Eye (tissue), 1 donor: Measurements from ENCODE around the gene SLC35F4.
"Not testable (repeated sequence)": the region's sequence is repeated elsewhere in the genome, so short reads cannot be mapped to it uniquely, and the experiment has no call there.

Experiments used
- DNase-seq: peaks from one replicate; pipeline ENCODE4 v3.0.0-alpha.2; 2015

SLC35F4 gene

GRCh38 chr14:57771801-57772200, 94.1 kb downstream of the SLC35F4 start:
- no peak for DNase-seq

DNA sequence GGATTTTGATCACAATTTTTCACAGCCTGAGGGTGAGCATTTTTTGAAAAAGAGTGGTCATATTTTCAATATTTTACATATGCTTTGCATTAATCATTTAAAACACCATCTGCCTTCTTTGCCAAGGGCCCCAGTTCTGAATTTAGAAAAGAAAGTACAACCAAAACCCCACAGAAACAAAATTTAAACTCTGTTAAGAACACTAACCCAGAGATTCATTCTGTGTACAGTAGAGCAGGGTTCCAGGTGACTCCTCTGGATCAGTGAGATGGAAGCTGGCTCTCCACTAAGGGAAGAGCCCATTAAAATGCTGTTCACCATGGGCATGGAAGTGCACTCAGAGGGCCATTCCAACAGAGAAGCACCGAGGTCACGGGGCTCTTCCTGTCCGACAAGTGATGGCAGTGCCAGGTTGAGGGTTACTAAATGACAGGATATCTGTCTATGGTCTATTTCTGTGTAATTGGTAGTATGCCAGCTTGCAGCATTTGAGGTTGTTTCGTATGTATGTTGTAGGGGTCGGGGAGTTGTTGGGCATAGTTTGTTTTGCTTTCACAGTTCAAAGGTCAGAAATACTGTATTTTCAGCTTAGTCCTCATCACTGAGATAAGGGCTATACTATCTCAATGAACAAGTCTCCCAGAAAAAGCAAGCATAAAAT, 95.9 kb downstream of the SLC35F4 start:
- no peak for DNase-seq

DNA sequence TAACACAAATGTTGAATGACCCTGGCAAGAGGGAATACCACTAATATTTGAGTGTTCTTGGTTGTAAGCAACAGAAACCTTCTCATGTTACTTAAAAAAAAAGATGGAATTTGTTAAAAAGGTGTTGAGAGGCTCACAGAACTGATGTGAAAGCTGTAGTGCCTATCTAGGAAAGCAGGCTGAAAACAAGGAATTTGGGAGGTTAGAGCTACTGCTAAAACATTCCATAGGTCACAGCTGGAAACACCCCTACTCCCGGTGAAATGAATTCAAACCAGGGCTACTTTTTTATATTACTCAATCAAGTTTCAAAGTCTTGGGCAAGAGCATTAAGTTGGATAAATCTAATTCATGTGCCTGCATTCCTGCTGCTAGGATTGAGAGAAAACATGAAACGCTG, 104.1 kb downstream of the SLC35F4 start:
- DNase-seq, result no peak

GRCh38 chr14:57760896-57761295, 105.0 kb downstream of the SLC35F4 start:
- DNase-seq, result no peak

GRCh38 chr14:57755018-57755521, 110.8 kb downstream of the SLC35F4 start:
- DNase-seq, result peak; percentile 28

GRCh38 chr14:57754527-57754926, 111.4 kb downstream of the SLC35F4 start:
- no peak for DNase-seq

DNA sequence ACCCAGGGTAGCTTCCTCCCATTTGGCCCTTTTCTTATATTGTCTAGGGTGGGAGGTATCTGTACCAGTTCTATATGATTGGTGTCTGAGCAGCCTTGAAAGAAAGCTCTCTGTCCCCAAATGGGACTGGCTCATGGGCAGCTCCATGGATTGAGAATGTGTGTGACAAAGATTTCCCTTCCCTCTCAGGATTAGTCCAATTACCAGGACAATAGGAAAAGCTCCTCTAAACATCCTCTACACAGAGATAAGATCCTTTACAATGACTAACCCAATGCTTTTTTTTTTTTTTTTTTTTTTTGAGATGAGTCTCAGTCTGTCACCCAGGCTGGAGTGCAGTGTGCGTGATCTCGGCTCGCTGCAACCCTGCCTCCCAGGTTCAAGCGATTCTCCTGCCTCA, 112.1 kb downstream of the SLC35F4 start:
- no peak for DNase-seq

- not testable (repeated sequence) for DNase-seq
Measured at GRCh38 chr14:57752142-57752695, 113.7 kb downstream of the SLC35F4 start.

GRCh38 chr14:57751400-57751799, 114.5 kb downstream of the SLC35F4 start:
- DNase-seq, result no peak

GRCh38 chr14:57749267-57749666, 116.6 kb downstream of the SLC35F4 start:
- DNase-seq, result no peak

DNA sequence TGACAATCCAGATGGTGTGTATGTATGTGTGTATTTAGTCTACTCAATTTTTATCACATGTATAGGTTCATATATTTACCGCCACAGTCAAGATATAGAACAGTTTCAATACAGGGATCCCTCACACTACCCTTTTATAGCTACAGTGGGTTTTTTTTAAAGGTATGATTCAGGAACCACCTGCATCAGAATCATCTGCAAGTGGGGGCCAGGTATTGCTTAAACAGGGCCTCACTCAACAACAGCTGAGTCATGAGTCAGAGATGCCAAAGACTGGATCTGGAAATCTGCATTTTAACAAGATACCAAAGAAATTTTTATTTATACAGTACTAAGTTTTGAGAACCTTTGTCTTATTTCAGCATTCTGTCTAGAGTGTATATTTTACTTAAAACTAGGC, 117.6 kb downstream of the SLC35F4 start:
- DNase-seq, result no peak

- no peak for DNase-seq
Measured at GRCh38 chr14:57747036-57747435, 118.9 kb downstream of the SLC35F4 start.

- no peak for DNase-seq
Measured at GRCh38 chr14:57746563-57746962, 119.3 kb downstream of the SLC35F4 start.

DNA sequence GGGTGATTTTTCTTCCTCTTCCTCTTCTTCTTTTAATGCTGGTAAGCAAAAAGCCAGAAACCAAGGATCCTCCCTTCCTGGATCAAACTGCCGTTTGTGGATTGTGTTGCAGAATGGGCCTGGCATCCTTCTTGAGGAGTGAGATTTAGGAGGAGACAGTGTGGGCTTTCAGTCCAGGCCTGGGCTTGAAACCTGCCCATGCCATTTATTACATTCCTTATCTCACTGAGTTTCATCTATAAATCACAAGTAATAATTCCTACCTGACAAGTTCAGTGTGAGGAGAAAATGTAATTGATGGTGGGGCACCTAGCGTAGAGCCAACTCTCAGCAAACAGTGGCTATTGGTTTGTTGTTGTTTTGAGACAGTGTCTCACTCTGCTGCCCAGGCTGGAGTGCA, 126.4 kb downstream of the SLC35F4 start:
- DNase-seq, result no peak

DNA sequence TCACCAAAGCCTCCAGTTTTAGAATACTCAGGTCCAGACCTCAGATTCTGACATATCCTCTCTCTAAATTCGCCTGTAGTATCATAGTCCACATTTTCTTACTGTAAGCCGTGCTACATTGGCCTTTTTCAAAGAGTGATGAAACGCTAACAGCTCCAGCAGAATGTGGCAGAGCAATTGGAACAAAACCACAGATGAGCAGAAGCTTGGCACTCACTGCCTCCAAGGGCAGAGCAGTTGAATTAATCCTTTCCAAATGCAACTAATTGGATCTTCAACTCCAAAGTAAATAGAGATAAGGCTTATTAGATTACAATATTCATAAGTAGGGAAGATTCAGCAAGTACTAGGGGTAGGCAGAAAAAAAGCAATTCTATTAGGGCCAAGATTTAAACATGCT, 128.3 kb downstream of the SLC35F4 start:
- DNase-seq, result no peak

- no peak for DNase-seq
Measured at GRCh38 chr14:57736391-57736790, 129.5 kb downstream of the SLC35F4 start.

GRCh38 chr14:57735276-57735675, 130.6 kb downstream of the SLC35F4 start:
- no peak for DNase-seq

GRCh38 chr14:57732463-57733285, 133.2 kb downstream of the SLC35F4 start:
- peak; percentile 47 for DNase-seq

DNA sequence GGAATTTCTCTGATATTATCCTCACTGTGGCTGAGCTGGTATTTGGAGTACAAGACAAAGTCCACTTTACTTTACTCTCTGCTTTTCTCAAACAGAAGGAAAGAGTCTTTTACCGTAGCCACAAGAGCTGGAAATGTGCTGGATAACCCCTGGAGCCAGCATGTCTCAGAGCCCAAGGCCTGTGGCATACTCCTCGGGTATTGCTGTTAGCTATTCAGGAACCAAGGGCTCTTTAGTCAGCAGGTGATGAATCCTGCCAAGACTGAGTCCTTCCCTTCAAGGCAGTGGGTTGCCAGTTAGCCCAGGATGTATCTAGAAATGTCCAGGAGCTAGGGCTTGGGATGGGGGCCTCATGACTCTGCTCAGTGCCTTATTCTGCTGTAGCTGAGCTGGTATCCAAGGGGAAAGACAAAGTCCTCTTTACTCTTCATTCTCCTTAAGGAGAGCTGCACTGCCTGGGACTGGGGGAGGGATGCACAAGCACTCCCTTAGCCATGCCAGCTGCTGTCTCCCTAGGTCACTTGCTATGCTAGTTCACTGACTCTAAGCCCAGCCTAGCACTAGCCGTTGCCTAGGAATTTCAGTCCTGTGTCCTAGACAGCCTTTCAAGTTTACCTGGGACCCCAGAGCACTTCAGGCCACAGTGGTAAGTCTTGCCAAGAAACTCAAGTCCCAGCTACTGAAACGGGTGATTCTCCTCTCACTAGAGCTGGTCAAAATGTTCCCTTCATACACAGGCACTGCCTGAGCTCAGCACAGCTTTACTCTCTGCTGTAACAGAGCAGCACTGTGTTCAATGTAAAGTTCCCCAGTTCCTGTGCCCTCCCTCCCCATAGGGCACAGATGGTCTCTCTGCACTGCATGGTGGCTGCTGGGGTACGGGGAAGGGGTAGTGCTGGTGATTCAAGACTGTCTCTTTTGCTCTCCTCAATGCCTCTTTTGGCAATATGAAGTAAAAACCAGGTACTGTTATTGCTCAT, 136.4 kb downstream of the SLC35F4 start:
- no peak for DNase-seq

DNA sequence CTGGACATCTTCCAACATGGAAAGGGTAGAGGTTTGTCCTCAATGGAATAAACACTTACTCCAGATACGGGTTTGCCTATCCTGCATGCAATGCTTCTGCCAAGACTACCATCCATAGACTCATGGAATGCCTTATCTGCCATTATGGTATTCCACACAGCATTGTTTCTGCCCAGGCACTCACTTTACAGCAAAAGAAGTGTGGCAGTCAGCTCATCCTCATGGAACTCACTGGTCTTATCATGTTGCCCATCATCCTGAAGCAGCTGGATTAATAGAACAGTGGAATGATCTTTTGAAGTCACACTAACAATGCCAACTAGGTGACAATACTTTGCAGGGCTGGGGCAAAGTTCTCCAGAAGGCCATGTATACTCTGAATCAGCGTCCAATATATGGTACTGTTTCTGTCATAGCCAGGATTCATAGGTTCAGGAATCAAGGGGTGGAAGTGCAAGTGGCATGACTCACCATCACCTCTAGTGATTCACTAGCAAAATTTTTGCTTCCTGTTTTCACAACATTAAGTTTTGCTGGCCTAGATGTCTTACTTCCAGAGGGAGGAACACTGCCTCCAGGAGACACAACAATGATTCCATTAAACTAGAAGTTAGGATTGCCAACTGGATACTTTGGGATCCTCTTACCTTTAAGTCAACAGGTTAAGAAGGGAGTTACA, 140.4 kb downstream of the SLC35F4 start:
- DNase-seq, result no peak

DNA sequence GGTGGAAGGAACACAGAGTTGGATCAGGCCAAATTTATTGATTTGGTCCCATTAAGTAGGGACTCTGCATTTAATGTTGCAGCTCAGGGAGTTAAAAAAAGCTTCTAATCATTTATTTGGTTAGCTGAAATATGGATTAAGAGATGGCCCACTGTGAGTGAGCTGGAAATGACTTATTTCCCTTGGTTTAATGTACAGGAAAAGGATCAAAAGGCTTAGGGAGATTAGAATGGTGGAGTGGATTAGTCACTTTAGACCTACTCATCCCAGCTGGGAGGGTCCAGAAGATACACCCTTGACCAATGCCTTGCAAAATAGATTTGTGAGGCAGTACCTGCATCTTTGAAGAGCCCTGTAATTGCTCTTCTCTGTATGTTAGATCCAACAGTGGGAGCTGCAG, 143.8 kb downstream of the SLC35F4 start:
- DNase-seq, result not testable (repeated sequence)

- DNase-seq, result peak; percentile 72
Measured at GRCh38 chr14:57714487-57714931, 151.4 kb downstream of the SLC35F4 start.
